Right atrium auricular region (tissue), 2 donors: ENCODE measurements around the gene ERVK3-1. TPM values are rescaled to one million over a fixed set of nuclear protein-coding genes. Genes with fewer than 3 reads are reported as not detected.

Experiments used
- DNase-seq: peaks from one replicate; pipeline ENCODE4 v3.0.0-alpha.2; 2019; ENCODE audit warnings: low spot score
- H3K27ac ChIP-seq, 2 donors: fragments of 200-600 bp; sonication (generic); 1 replicate in 1 of 2; 2 replicates in 1 of 2; pipeline ENCODE4 v1.5.1; 2016 to 2019
- H3K27me3 ChIP-seq, 2 donors: fragments of 200-600 bp; sonication (generic); one replicate each; pipeline versions ENCODE4 v1.5.1 to v1.6.0; 2017 to 2019
- H3K36me3 ChIP-seq: fragments of 200-600 bp; sonication (generic); one replicate; pipeline ENCODE4 v1.5.1; 2016
- H3K4me1 ChIP-seq, 2 donors: fragments of 200-600 bp; sonication (generic); one replicate each; pipeline versions ENCODE4 v1.5.1 to v1.6.0; 2017 to 2019
- H3K4me3 ChIP-seq, 2 donors: fragments of 200-600 bp; sonication (generic); 1 replicate in 1 of 2; 2 replicates in 1 of 2; pipeline ENCODE4 v1.5.1; 2017 to 2019; ENCODE audit warnings: mild to moderate bottlenecking in 1 of 2, moderate library complexity in 1 of 2
- H3K9me3 ChIP-seq, 2 donors: fragments of 200-600 bp; sonication (generic); one replicate each; pipeline ENCODE4 v1.5.1; 2019
- CTCF ChIP-seq, 2 donors: fragments of 200-600 bp; sonication (generic); IDR thresholded peaks; one replicate each; pipeline ENCODE4 v1.5.1; 2019; ENCODE audit warnings: antibody characterized with exemption in 2 of 2
- microRNA-seq, 2 donors: library from miRNA; unstranded; fragments of <30 nt; microRNA quantifications; one replicate each; pipeline ENCODE4, GENCODE V29; 2016 to 2017; ENCODE audit warnings: borderline number of aligned reads in 2 of 2, borderline replicate concordance in 1 of 2
- total RNA-seq, 2 donors: library from RNA; depleted of rRNA; stranded (reverse); fragments of >200 nt; gene quantifications; one replicate each; pipeline ENCODE4 v1.1.0, GENCODE V29; 2016

ERVK3-1 gene
- total RNA-seq, 2 donors from 2014 or later: 20.9 to 32.6 TPM

DNA sequence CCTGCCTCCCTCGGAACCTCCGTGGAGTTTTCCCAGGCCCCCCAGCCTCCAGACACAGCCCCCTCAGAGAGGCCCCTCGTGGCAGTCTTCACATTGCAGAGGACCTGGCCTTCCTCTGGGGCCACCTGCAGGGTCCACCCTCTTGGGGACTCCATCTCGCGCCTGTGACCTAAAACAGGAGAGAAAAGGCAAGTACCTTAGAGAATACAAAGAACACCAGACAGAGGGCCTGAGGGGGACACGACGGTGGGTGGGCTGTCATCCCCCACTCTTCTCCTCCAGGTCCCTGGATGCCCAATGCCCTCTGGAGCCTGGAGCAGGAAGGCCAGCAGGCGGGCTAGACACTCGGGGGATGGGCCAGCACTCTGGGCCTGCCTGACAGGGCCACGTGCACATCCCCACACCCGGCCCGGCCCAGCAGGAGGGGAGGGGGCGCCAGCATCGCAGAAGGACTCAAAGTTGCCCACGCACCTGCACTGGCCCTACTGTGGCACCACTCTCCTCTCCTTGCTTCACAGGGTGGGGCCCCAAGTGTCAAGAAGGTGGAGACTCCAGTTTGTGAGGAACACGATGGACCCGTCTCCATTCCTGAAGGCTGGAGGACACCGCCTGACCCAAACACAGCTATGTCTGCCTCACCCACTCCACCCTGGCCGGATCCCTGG, 52.4 kb downstream of the ERVK3-1 start:
- Histone ChIP-seq H3K4me1 (peaks cover 0 to 25% of the 10 kb centered on the region in 2 donors), H3K9me3 (no peaks in the 10 kb centered on the region), H3K27ac (no peak overlapping the region), H3K36me3 (no peaks in the 10 kb centered on the region), H3K4me3 (peak overlapping the region in 1 of 2 donors; percentile 45), H3K27me3 (no peaks in the 10 kb centered on the region)
- TF ChIP-seq CTCF (IDR thresholded peaks at IDR 0.05): no peak
- no peak for DNase-seq

DNA sequence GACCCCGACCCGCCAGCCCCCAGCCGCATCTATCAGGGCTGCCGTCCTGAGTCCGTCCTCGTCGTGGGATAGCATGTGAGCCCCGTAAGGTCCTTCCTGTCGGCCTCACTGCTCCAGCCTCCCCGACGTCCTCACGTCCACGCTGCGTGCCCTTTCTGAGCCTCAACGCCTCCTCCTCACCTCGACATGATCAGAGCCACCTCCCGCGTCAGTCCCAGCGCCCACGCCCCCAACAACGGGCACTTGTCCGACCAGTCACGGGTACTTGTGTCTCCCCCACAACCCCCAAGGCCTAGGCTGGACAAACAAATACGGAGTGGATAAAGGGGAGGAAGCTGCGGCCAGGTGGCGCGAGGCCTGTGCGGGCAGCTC, 56.7 kb downstream of the ERVK3-1 start:
- Histone ChIP-seq H3K27ac (peak overlapping the region; percentile 86 to 92), H3K9me3 (no peaks in the 10 kb centered on the region), H3K27me3 (no peaks in the 10 kb centered on the region), H3K36me3 (no peaks in the 10 kb centered on the region), H3K4me1 (peaks cover 0 to 13% of the 10 kb centered on the region in 2 donors), H3K4me3 (peak overlapping the region; percentile 62 to 65)
- no peak for DNase-seq
- no peak for TF ChIP-seq CTCF (IDR thresholded peaks at IDR 0.05)

GRCh38 chr19:58362272-58362994, 57.3 kb downstream of the ERVK3-1 start, which contains the start of gene ZNF497:
Gene ZNF497 (minus strand): TSS chr19:58362751. CDS start chr19:58357635, 5,116 bp downstream.
- TF ChIP-seq CTCF (IDR thresholded peaks at IDR 0.05): peak in 1 of 2 donors; percentile 31

DNA sequence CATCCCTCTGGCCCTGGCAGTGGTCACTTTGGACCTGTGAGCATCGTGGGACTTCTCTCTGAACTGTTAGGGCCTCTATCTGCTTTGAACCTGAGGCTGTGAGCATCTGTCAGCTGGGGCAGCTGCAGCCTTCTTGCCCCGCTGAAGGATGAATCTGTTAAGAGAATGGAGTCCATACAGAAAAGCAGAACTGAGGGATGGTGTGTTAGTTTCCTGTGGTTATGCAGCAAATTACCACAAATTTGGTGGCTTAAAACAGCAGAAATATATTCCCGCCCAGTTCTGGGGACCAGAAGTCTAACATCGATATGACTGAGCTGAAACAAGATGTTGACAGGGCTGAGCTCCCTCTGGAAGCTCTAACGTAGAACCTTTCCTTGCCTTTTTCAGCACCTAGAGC, 59.0 kb downstream of the ERVK3-1 start:
- H3K27me3 ChIP-seq: no peaks in the 10 kb centered on the region
- H3K36me3 ChIP-seq: no peaks in the 10 kb centered on the region
- H3K4me3 ChIP-seq: no peak overlapping the region
- no peak for DNase-seq
- peaks cover 0 to 5% of the 10 kb centered on the region in 2 donors for H3K4me1 ChIP-seq
- H3K9me3 ChIP-seq: no peaks in the 10 kb centered on the region
- no peak for TF ChIP-seq CTCF (IDR thresholded peaks at IDR 0.05)
- no peak overlapping the region for H3K27ac ChIP-seq

More at GRCh38 chr19:58362272-58362994, 57.3 kb downstream of the ERVK3-1 start, which contains the start of gene ZNF497:
- Histone ChIP-seq H3K27me3 (no peaks in the 10 kb centered on the region), H3K9me3 (no peaks in the 10 kb centered on the region), H3K27ac (peak within 1 kb of the TSS; percentile 86 to 92), H3K4me1 (peaks cover 0 to 7% of the 10 kb centered on the region in 2 donors), H3K4me3 (peak within 1 kb of the TSS; percentile 62 to 65), H3K36me3 (no peaks in the 10 kb centered on the region)
- peak; percentile 96 for DNase-seq

Small RNA genes lying within 50 kb of the gene (microRNA-seq; reads per million reads assigned to microRNA genes)
- gene MIR6806: 0 to 0.71 reads per million in 2 donors

Other genes with a start within 250 kb of the ERVK3-1 start
- gene ZNF135, start 246.1 kb upstream of the ERVK3-1 start, total RNA-seq: 1 to 10 TPM; 2.5 to 3.1 TPM
- 10 to 100 TPM; 48.3 to 65.7 TPM for gene ZSCAN18, start 207.1 kb upstream of the ERVK3-1 start, total RNA-seq
- gene ZNF329, start 154.6 kb upstream of the ERVK3-1 start, total RNA-seq: 1 to 10 TPM; 6.9 to 7.9 TPM
- gene ZNF274, start 122.3 kb upstream of the ERVK3-1 start, total RNA-seq: 10 to 100 TPM; 17.7 to 25.8 TPM
- 10 to 100 TPM; 30.1 to 38.4 TPM for gene ZNF544, start 76.5 kb upstream of the ERVK3-1 start, total RNA-seq
- gene ZNF8, start 26.4 kb upstream of the ERVK3-1 start, total RNA-seq: 1 to 10 TPM; 5.8 to 6.9 TPM
- 1 to 10 TPM; 1.6 to 2.6 TPM for gene ZSCAN22, start 21.6 kb downstream of the ERVK3-1 start, total RNA-seq
- gene A1BG, start 48.1 kb downstream of the ERVK3-1 start, total RNA-seq: 10 to 100 TPM; 45.5 to 52.6 TPM
- under 1 TPM; 0.39 to 0.56 TPM for gene ZNF497, start 57.4 kb downstream of the ERVK3-1 start, total RNA-seq
- 1 to 10 TPM in 1 of 2 donors, under 1 TPM in 1; 0.70 to 1.3 TPM for gene ZNF837, start 75.7 kb downstream of the ERVK3-1 start, total RNA-seq
- 1,000 to 10,000 TPM in 1 of 2 donors, 100 to 1,000 TPM in 1; 593 to 1,197 TPM for gene RPS5, start 81.9 kb downstream of the ERVK3-1 start, total RNA-seq
- gene RNF225, start 90.3 kb downstream of the ERVK3-1 start, total RNA-seq: not detected
- 10 to 100 TPM; 17.4 to 18.5 TPM for gene ZNF584, start 103.3 kb downstream of the ERVK3-1 start, total RNA-seq
- 1 to 10 TPM; 2.7 to 3.1 TPM for gene ZNF132, start 134.8 kb downstream of the ERVK3-1 start, total RNA-seq
- gene ZNF324B, start 146.2 kb downstream of the ERVK3-1 start, total RNA-seq: 1 to 10 TPM; 2.7 to 6.9 TPM
- gene ZNF324, start 161.7 kb downstream of the ERVK3-1 start, total RNA-seq: 1 to 10 TPM; 5.9 to 9.9 TPM
- gene ZNF446, start 171.0 kb downstream of the ERVK3-1 start, total RNA-seq: 10 to 100 TPM in 1 of 2 donors, 1 to 10 TPM in 1; 7.9 to 10.0 TPM
- 1 to 10 TPM; 1.3 to 2.9 TPM for gene SLC27A5, start 206.6 kb downstream of the ERVK3-1 start, total RNA-seq
- 10 to 100 TPM in 1 of 2 donors, 1 to 10 TPM in 1; 7.2 to 14.3 TPM for gene ZBTB45, start 214.4 kb downstream of the ERVK3-1 start, total RNA-seq
- gene TRIM28, start 238.7 kb downstream of the ERVK3-1 start, total RNA-seq: 100 to 1,000 TPM in 1 of 2 donors, 10 to 100 TPM in 1; 99.6 to 207 TPM
- 100 to 1,000 TPM; 109 to 121 TPM for gene CHMP2A, start 249.7 kb downstream of the ERVK3-1 start, total RNA-seq